Erythroblast (primary cell): ENCODE measurements around the gene SPEM3.

Experiments used
- GATA1 ChIP-seq: IDR thresholded peaks from 2 replicates; pipeline ENCODE4 v1.6.1; 2011; ENCODE audit warnings: low read depth, mild to moderate bottlenecking, control low read depth, low read length, moderate library complexity
- POLR2A ChIP-seq: IDR thresholded peaks from 2 replicates; pipeline ENCODE4 v1.6.1; 2011; ENCODE audit warnings: mild to moderate bottlenecking, low read length

- TF ChIP-seq POLR2A (no peak), GATA1 (no peak)
Measured at GRCh38 chr17:7476951-7477350, 48.3 kb downstream of the SPEM3 start.
